Measurements from ENCODE around the gene SNAP91. TPM values are rescaled to one million over a fixed set of nuclear protein-coding genes. Genes with fewer than 3 reads are reported as not detected.
A peak's percentile ranks its signal among the peaks of the same experiment; 100 is the strongest.

The SNAP91 gene
- total RNA-seq, 1 donor from 2014 or later: 0.40 TPM

GRCh38 chr6:83735461-83735860, 26.6 kb upstream of the SNAP91 start:
- no peak for TF ChIP-seq CTCF (IDR thresholded peaks at IDR 0.05; ENCODE audit: unreplicated experiment)
- no peak for DNase-seq (ENCODE audit: low spot score in 2 of 2, unreplicated experiment in 2 of 2)
- no peak overlapping the region for H3K4me3 Mint-ChIP-seq
- H3K4me1 Mint-ChIP-seq: no peaks in the 10 kb centered on the region
- no peaks in the 10 kb centered on the region for H3K27me3 Mint-ChIP-seq (ENCODE audit: low read depth)
- H3K36me3 Mint-ChIP-seq: no peaks in the 10 kb centered on the region
- H3K9me3 Mint-ChIP-seq: peaks cover 13% of the 10 kb centered on the region
- no peak overlapping the region for H3K27ac Mint-ChIP-seq

- no peak overlapping the region for H3K4me3 Mint-ChIP-seq
- H3K9me3 Mint-ChIP-seq: peaks cover 9% of the 10 kb centered on the region
- H3K27me3 Mint-ChIP-seq (ENCODE audit: low read depth): peaks cover 7% of the 10 kb centered on the region
- no peak for TF ChIP-seq CTCF (IDR thresholded peaks at IDR 0.05; ENCODE audit: unreplicated experiment)
- H3K27ac Mint-ChIP-seq: no peak overlapping the region
- H3K36me3 Mint-ChIP-seq: no peaks in the 10 kb centered on the region
- DNase-seq (ENCODE audit: low spot score in 2 of 2, unreplicated experiment in 2 of 2): no peak
- no peaks in the 10 kb centered on the region for H3K4me1 Mint-ChIP-seq
Observed at GRCh38 chr6:83729871-83730270, 21.0 kb upstream of the SNAP91 start.

- Mint-ChIP-seq H3K27me3 (ENCODE audit: low read depth) (peaks cover 24% of the 10 kb centered on the region), H3K36me3 (no peaks in the 10 kb centered on the region), H3K4me3 (no peak overlapping the region), H3K4me1 (no peaks in the 10 kb centered on the region), H3K27ac (no peak overlapping the region), H3K9me3 (no peaks in the 10 kb centered on the region)
- TF ChIP-seq CTCF (IDR thresholded peaks at IDR 0.05; ENCODE audit: unreplicated experiment): no peak
- DNase-seq (ENCODE audit: low spot score in 2 of 2, unreplicated experiment in 2 of 2): no peak
Observed at GRCh38 chr6:83722876-83723275, 14.0 kb upstream of the SNAP91 start.

GRCh38 chr6:83717809-83718208, 8.9 kb upstream of the SNAP91 start:
- DNase-seq (ENCODE audit: low spot score in 2 of 2, unreplicated experiment in 2 of 2): no peak
- no peak for TF ChIP-seq CTCF (IDR thresholded peaks at IDR 0.05; ENCODE audit: unreplicated experiment)
- Mint-ChIP-seq H3K4me3 (no peak overlapping the region), H3K27ac (no peak overlapping the region), H3K36me3 (no peaks in the 10 kb centered on the region), H3K4me1 (no peaks in the 10 kb centered on the region), H3K27me3 (ENCODE audit: low read depth) (peaks cover 23% of the 10 kb centered on the region), H3K9me3 (no peaks in the 10 kb centered on the region)

GRCh38 chr6:83711958-83712357, 3.1 kb upstream of the SNAP91 start:
- H3K9me3 Mint-ChIP-seq: peaks cover 19% of the 10 kb centered on the region
- H3K4me3 Mint-ChIP-seq: no peak overlapping the region
- no peak for DNase-seq (ENCODE audit: low spot score in 2 of 2, unreplicated experiment in 2 of 2)
- no peak for TF ChIP-seq CTCF (IDR thresholded peaks at IDR 0.05; ENCODE audit: unreplicated experiment)
- H3K27ac Mint-ChIP-seq: no peak overlapping the region
- H3K27me3 Mint-ChIP-seq (ENCODE audit: low read depth): peaks cover 60% of the 10 kb centered on the region
- H3K36me3 Mint-ChIP-seq: no peaks in the 10 kb centered on the region
- peaks cover 8% of the 10 kb centered on the region for H3K4me1 Mint-ChIP-seq

GRCh38 chr6:83709748-83710050, 798 bp upstream of the SNAP91 start:
- Mint-ChIP-seq H3K27ac (no peak overlapping the region), H3K4me3 (peak overlapping the region; percentile 83), H3K9me3 (peaks cover 19% of the 10 kb centered on the region), H3K36me3 (no peaks in the 10 kb centered on the region), H3K27me3 (ENCODE audit: low read depth) (peaks cover 76% of the 10 kb centered on the region), H3K4me1 (peaks cover 8% of the 10 kb centered on the region)
- DNase-seq (ENCODE audit: low spot score in 2 of 2, unreplicated experiment in 2 of 2): no peak
- no peak for TF ChIP-seq CTCF (IDR thresholded peaks at IDR 0.05; ENCODE audit: unreplicated experiment)
